Colonic mucosa (tissue), 4 donors: ENCODE data around the gene USP32. TPM values are rescaled to one million over a fixed set of nuclear protein-coding genes. Genes with fewer than 3 reads are reported as not detected.
"Not testable (repeated sequence)": the region's sequence is repeated elsewhere in the genome, so short reads cannot be mapped to it uniquely, and the experiment has no call there.

ENCODE experiments used
- DNase-seq: peaks from one replicate; pipeline ENCODE4 v3.0.0-alpha.2; 2020
- H3K27ac ChIP-seq: fragments of 200-600 bp; one replicate; pipeline ENCODE4 v1.8.0; 2021
- H3K27me3 ChIP-seq: fragments of 200-600 bp; one replicate; pipeline ENCODE4 v1.8.0; 2021
- H3K36me3 ChIP-seq: fragments of 200-600 bp; one replicate; pipeline ENCODE4 v1.8.0; 2021
- H3K4me1 ChIP-seq: fragments of 200-600 bp; one replicate; pipeline ENCODE4 v1.8.0; 2021; ENCODE audit warnings: mild to moderate bottlenecking
- H3K4me3 ChIP-seq: fragments of 200-600 bp; one replicate; pipeline ENCODE4 v1.8.0; 2021
- H3K9ac ChIP-seq, 2 donors: one replicate each; pipeline ENCODE4 v1.7.0; 2013; ENCODE audit warnings: control low read depth in 2 of 2, low read depth in 2 of 2, low read length in 2 of 2
- H3K9me3 ChIP-seq: fragments of 200-600 bp; one replicate; pipeline ENCODE4 v1.8.0; 2021
- CTCF ChIP-seq: fragments of 200-600 bp; IDR thresholded peaks from one replicate; pipeline ENCODE4 v1.8.0; 2022; ENCODE audit warnings: antibody characterized with exemption, mild to moderate bottlenecking
- intact Hi-C: fragments of 100-400 bp; cut with DNase I; formaldehyde crosslinking; loops from one replicate; pipeline ENCODE4 v1.14.1; 2022
- total RNA-seq, 2 donors: library from RNA; stranded (reverse); fragmentation: NEBNext Ultra II Directional in 1 of 2; extraction: Animal tissue kit (Norgen Biotek cat#: 25700) in 1 of 2; gene quantifications; one replicate each; pipeline ENCODE4 v1.2.1, GENCODE V29; 2021
- donor health status: healthy.
- donor health status: DM: no; HTN: no; CAD: no.
- donor health status: DM: no; HTN: no; CAD: no.

USP32 gene
- total RNA-seq, 2 donors from 2014 or later = 28.9 to 52.1 TPM

- Histone ChIP-seq H3K4me3 (no peak overlapping the region), H3K27ac (no peak overlapping the region), H3K9me3 (no peaks in the 10 kb centered on the region), H3K9ac (no peak overlapping the region), H3K36me3 (no peaks in the 10 kb centered on the region), H3K4me1 (no peaks in the 10 kb centered on the region), H3K27me3 (no peaks in the 10 kb centered on the region)
- no peak for DNase-seq
- intact Hi-C loops = no loop called here
- no peak for TF ChIP-seq CTCF
Observed at GRCh38 chr17:60426596-60426995, 34.7 kb upstream of the USP32 start.

GRCh38 chr17:60425626-60426025 lies 33.7 kb upstream of the USP32 start:
- no peaks in the 10 kb centered on the region for H3K9me3 ChIP-seq
- no peak overlapping the region for H3K27ac ChIP-seq
- DNase-seq = no peak
- no peaks in the 10 kb centered on the region for H3K36me3 ChIP-seq
- intact Hi-C loops = no loop called here
- H3K9ac ChIP-seq = no peak overlapping the region
- H3K4me1 ChIP-seq = no peaks in the 10 kb centered on the region
- no peak overlapping the region for H3K4me3 ChIP-seq
- TF ChIP-seq CTCF = no peak
- H3K27me3 ChIP-seq = no peaks in the 10 kb centered on the region

GRCh38 chr17:60423865-60424264 lies 31.9 kb upstream of the USP32 start:
- no peak overlapping the region for H3K27ac ChIP-seq
- DNase-seq = no peak
- no peaks in the 10 kb centered on the region for H3K9me3 ChIP-seq
- H3K27me3 ChIP-seq = no peaks in the 10 kb centered on the region
- TF ChIP-seq CTCF = no peak
- H3K9ac ChIP-seq = no peak overlapping the region
- H3K4me3 ChIP-seq = no peak overlapping the region
- intact Hi-C loops = no loop called here
- no peaks in the 10 kb centered on the region for H3K4me1 ChIP-seq
- no peaks in the 10 kb centered on the region for H3K36me3 ChIP-seq

- Histone ChIP-seq H3K27me3 (no peaks in the 10 kb centered on the region), H3K9ac (peak within 1 kb of the TSS; percentile 55 to 76), H3K9me3 (no peaks in the 10 kb centered on the region), H3K4me1 (no peaks in the 10 kb centered on the region), H3K36me3 (no peaks in the 10 kb centered on the region), H3K4me3 (peak within 1 kb of the TSS; percentile 42), H3K27ac (no peak within 1 kb of the TSS)
- no peak for TF ChIP-seq CTCF
- no peak for DNase-seq
- intact Hi-C loops = no loop called here
Observed at GRCh38 chr17:60422162-60422665, 30.3 kb upstream of the USP32 start, which contains the start of gene CHCT1. Gene CHCT1, plus strand, starts transcription at chr17:60422489. Its CDS starts 104 bp downstream, at chr17:60422593.

- no peaks in the 10 kb centered on the region for H3K36me3 ChIP-seq
- H3K4me1 ChIP-seq = no peaks in the 10 kb centered on the region
- no peak overlapping the region for H3K27ac ChIP-seq
- peak overlapping the region; percentile 42 for H3K4me3 ChIP-seq
- peak; percentile 63 for DNase-seq
- peak overlapping the region; percentile 55 to 76 for H3K9ac ChIP-seq
- peak; percentile 100 for TF ChIP-seq CTCF
- intact Hi-C loops = no loop called here
- no peaks in the 10 kb centered on the region for H3K27me3 ChIP-seq
- H3K9me3 ChIP-seq = no peaks in the 10 kb centered on the region
Observed at GRCh38 chr17:60421273-60422161, 29.6 kb upstream of the USP32 start.

- H3K4me3 ChIP-seq, intact Hi-C loops, H3K4me1 ChIP-seq, H3K27me3 ChIP-seq, DNase-seq, H3K9me3 ChIP-seq, H3K27ac ChIP-seq, H3K9ac ChIP-seq, H3K36me3 ChIP-seq: not testable (repeated sequence)
Observed at GRCh38 chr17:60419875-60420274, 27.9 kb upstream of the USP32 start.

- H3K9me3 ChIP-seq, H3K9ac ChIP-seq, H3K4me3 ChIP-seq, H3K27ac ChIP-seq, H3K36me3 ChIP-seq, H3K27me3 ChIP-seq, intact Hi-C loops, H3K4me1 ChIP-seq, DNase-seq: not testable (repeated sequence)
Observed at GRCh38 chr17:60419003-60419402, 27.1 kb upstream of the USP32 start.
